HepG2 (cell line): Measurements from ENCODE around the gene MYPN. TPM values are rescaled to one million over a fixed set of nuclear protein-coding genes. Genes with fewer than 3 reads are reported as not detected.

Source experiments
- ATAC-seq: fragments of 200-7000 bp; cut with Tn5 transposase; 3 replicates; pipeline ENCODE4 v1.9.1; 2020; ENCODE audit warnings: mild to moderate bottlenecking, moderate library complexity
- BruUV-seq: library from RNA; stranded (reverse); fragments of 400-500 nt; replicated peaks from 2 replicates; lab custom pipeline; 2021; lab: Mats Ljungman, UMichigan
- CTCF ChIA-PET: fragments of 300-600 bp; formaldehyde crosslinking; extraction: SDS; loops from one replicate; lab custom pipeline; 2021; ENCODE audit warnings: low total read pairs, inconsistent platforms, low intra/inter-chr PET ratio; lab: Yijun Ruan, JAX
- POLR2A ChIA-PET: fragments of 350-600 bp; sonication (Branson Sonifier 250); formaldehyde crosslinking; loops from one replicate; lab custom pipeline; 2020; ENCODE audit warnings: antibody characterized with exemption, inconsistent platforms; lab: Yijun Ruan, JAX
- DNase-seq: peaks from one replicate; pipeline ENCODE4 v3.0.0-alpha.2; 2015; ENCODE audit warnings: low spot score
- FAIRE-seq: peaks from 3 replicates; lab custom pipeline; 2011; peaks lifted over from hg19 to GRCh38; lab: Jason Lieb, UNC
- H2AFZ ChIP-seq: one replicate; pipeline ENCODE4 v1.6.1; 2011; ENCODE audit warnings: low read length, inconsistent platforms
- H3K27ac ChIP-seq: fragments of 300-600 bp; 3 replicates; pipeline ENCODE4 v1.8.0; 2011; ENCODE audit warnings: mixed run types, mild to moderate bottlenecking, mixed read lengths, low read length, inconsistent platforms; ENCODE audit not compliant: insufficient read depth; ENCODE audit errors: extremely low read length
- H3K27me3 ChIP-seq, 2 experiments: fragments of 200-600 bp in 1 of 2; 2 replicates in 1 of 2; 3 replicates in 1 of 2; pipeline versions ENCODE4 v1.6.0 to v1.8.0; 2011; ENCODE audit warnings: low read length in 2 of 2, mild to moderate bottlenecking in 2 of 2, moderate library complexity in 2 of 2, inconsistent platforms in 1 of 2; ENCODE audit not compliant: insufficient read depth in 2 of 2, control insufficient read depth in 1 of 2
- H3K36me3 ChIP-seq, 2 experiments: fragments of 200-600 bp in 1 of 2; replicated peaks in 1 of 2; 2 replicates in 1 of 2; 3 replicates in 1 of 2; pipeline versions ENCODE4 v1.5.1 to v1.8.0; 2011; ENCODE audit warnings: low read length in 2 of 2, inconsistent platforms in 1 of 2; ENCODE audit not compliant: insufficient read depth in 2 of 2, control insufficient read depth in 1 of 2
- H3K4me1 ChIP-seq: 2 replicates; pipeline ENCODE4 v1.5.1; 2012; ENCODE audit warnings: low read length, inconsistent platforms; ENCODE audit not compliant: insufficient read depth
- H3K4me2 ChIP-seq: 2 replicates; pipeline ENCODE4 v1.6.0; 2011; ENCODE audit warnings: low read depth, low read length, inconsistent platforms
- H3K4me3 ChIP-seq, 3 experiments: fragments of 200-600 bp in 1 of 3; sonication (generic), shearing (Covaris generic) in 1 of 3; replicated peaks in 1 of 3; 2 replicates each; pipeline ENCODE4 v1.5.1; 2011 to 2016; ENCODE audit warnings: low read length in 3 of 3, inconsistent platforms in 2 of 3, low read depth in 2 of 3, mild to moderate bottlenecking in 2 of 3, control low read depth in 1 of 3, mixed read lengths in 1 of 3; ENCODE audit not compliant: insufficient read depth in 1 of 3
- H3K79me2 ChIP-seq: one replicate; pipeline ENCODE4 v1.6.1; 2011; ENCODE audit warnings: low read length, inconsistent platforms; ENCODE audit not compliant: insufficient read depth
- H3K9ac ChIP-seq: 2 replicates; pipeline ENCODE4 v1.6.0; 2011; ENCODE audit warnings: mild to moderate bottlenecking, low read depth, low read length, inconsistent platforms; ENCODE audit not compliant: insufficient read depth
- H3K9me3 ChIP-seq: 2 replicates; pipeline ENCODE4 v1.5.1; 2012; ENCODE audit warnings: mild to moderate bottlenecking, low read length
- H4K20me1 ChIP-seq: 2 replicates; pipeline ENCODE4 v1.6.0; 2011; ENCODE audit warnings: inconsistent platforms, mild to moderate bottlenecking, low read length, moderate library complexity; ENCODE audit not compliant: insufficient read depth
- ATF7 ChIP-seq, 2 experiments: fragments of 450-650 bp in 1 of 2; sonication (generic) in 1 of 2; formaldehyde crosslinking in 1 of 2; IDR thresholded peaks; 2 replicates each; pipeline versions ENCODE4 v1.4.0 to v1.6.1; 2016 to 2020; ENCODE audit warnings: antibody characterized with exemption in 1 of 2, mild to moderate bottlenecking in 1 of 2, missing genetic modification reagents in 1 of 2
- ESRRA ChIP-seq: sonication (generic); formaldehyde crosslinking; IDR thresholded peaks from 2 replicates; pipeline ENCODE4 v1.5.1; 2020; ENCODE audit warnings: mild to moderate bottlenecking, low read depth, missing genetic modification reagents
- FOXA1 ChIP-seq, 2 experiments: fragments of 450-650 bp in 1 of 2; sonication (generic) in 1 of 2; formaldehyde crosslinking in 1 of 2; IDR thresholded peaks; 2 replicates each; pipeline versions ENCODE4 v1.4.0 to v1.6.1; 2016 to 2020; ENCODE audit warnings: missing genetic modification reagents in 1 of 2
- GATAD2A ChIP-seq: IDR thresholded peaks from 2 replicates; pipeline ENCODE4 v1.6.1; 2016
- KLF9 ChIP-seq: IDR thresholded peaks from 2 replicates; pipeline ENCODE4 v1.6.1; 2016; ENCODE audit warnings: low read depth
- MIER3 ChIP-seq: IDR thresholded peaks from 2 replicates; pipeline ENCODE4 v1.6.1; 2016; ENCODE audit warnings: missing compliant biosample characterization, borderline replicate concordance
- NCOA1 ChIP-seq: sonication (generic); formaldehyde crosslinking; IDR thresholded peaks from 2 replicates; pipeline ENCODE4 v1.9.0; 2021; ENCODE audit warnings: missing genetic modification reagents
- NCOA5 ChIP-seq: sonication (generic); formaldehyde crosslinking; IDR thresholded peaks from 2 replicates; pipeline ENCODE4 v1.4.0; 2020; ENCODE audit warnings: missing genetic modification reagents
- PAF1 ChIP-seq: IDR thresholded peaks from 2 replicates; pipeline ENCODE4 v1.6.1; 2016; ENCODE audit warnings: missing genetic modification reagents, missing compliant biosample characterization
- ZFP36L2 ChIP-seq: sonication (generic); formaldehyde crosslinking; IDR thresholded peaks from 2 replicates; pipeline ENCODE4 v1.4.0; 2020; ENCODE audit warnings: missing genetic modification reagents
- ZNF143 ChIP-seq: sonication (generic); formaldehyde crosslinking; IDR thresholded peaks from 2 replicates; pipeline ENCODE4 v1.4.0; 2020; ENCODE audit warnings: missing genetic modification reagents
- ZNF326 ChIP-seq: sonication (generic); formaldehyde crosslinking; IDR thresholded peaks from 2 replicates; pipeline ENCODE4 v1.4.0; 2020; ENCODE audit warnings: missing genetic modification reagents, borderline replicate concordance
- ZNF605 ChIP-seq: sonication (generic); formaldehyde crosslinking; IDR thresholded peaks from 2 replicates; pipeline ENCODE4 v1.8.0; 2022; ENCODE audit warnings: mild to moderate bottlenecking, missing genetic modification reagents
- ZNF660 ChIP-seq: sonication (generic); formaldehyde crosslinking; IDR thresholded peaks from 2 replicates; pipeline ENCODE4 v1.5.1; 2020; ENCODE audit warnings: mild to moderate bottlenecking, low read depth, missing genetic modification reagents, borderline replicate concordance
- whole genome bisulfite sequencing: methylation state at CpG from one replicate; pipeline ENCODE4 v1.1.6; 2017; ENCODE audit warnings: low lambda C conversion rate; 5-methylcytosine and 5-hydroxymethylcytosine counted together
- in situ Hi-C: cut with HindIII; loops from 2 replicates; pipeline ENCODE4 v1.10.0; 2017; ENCODE audit warnings: low pct_unique_long_range_greater_than_20kb; ENCODE audit not compliant: extremely low pct_ligation_motif_present
- intact Hi-C: fragments of 100-400 bp; cut with micrococcal nuclease; formaldehyde crosslinking; loops from one replicate; pipeline ENCODE4 v1.10.0; 2022; ENCODE audit not compliant: unreplicated experiment
- polyA plus RNA-seq, 8 experiments: library from polyadenylated mRNA; depleted of rRNA in 3 of 8; stranded (reverse) in 7 of 8; unstranded in 1 of 8; fragments of >200 nt; fragmentation: Illumina TruSeq in 4 of 8; extraction: Trizol in 4 of 8; gene quantifications; 2 replicates each; pipeline versions ENCODE4 v1.2.1 to v1.2.3, GENCODE V29; 2011 to 2016; ENCODE audit warnings: low read depth in 4 of 8, missing spikeins in 1 of 8, mixed read lengths in 1 of 8; ENCODE audit not compliant: insufficient read depth in 1 of 8
- total RNA-seq, 5 experiments: library from RNA; depleted of rRNA; stranded (reverse); fragments of >200 nt; fragmentation: Illumina TruSeq; extraction: Trizol; gene quantifications; 2 replicates each; pipeline ENCODE4 v1.2.3, GENCODE V29; 2016; ENCODE audit warnings: low read depth in 1 of 5
- TF ChIP-seq, protein P1 (sequence below): sonication (generic); formaldehyde crosslinking; conservative IDR thresholded peaks from 2 replicates; pipeline ENCODE4 v1.4.0; 2020; ENCODE audit warnings: missing genetic modification reagents
- TF ChIP-seq, protein P2 (sequence below): sonication (generic); formaldehyde crosslinking; IDR thresholded peaks from 2 replicates; pipeline ENCODE4 v1.8.0; 2022; ENCODE audit warnings: mild to moderate bottlenecking, missing genetic modification reagents, borderline replicate concordance
- TF ChIP-seq, protein P3 (sequence below): sonication (generic); formaldehyde crosslinking; IDR thresholded peaks from 2 replicates; pipeline ENCODE4 v1.5.0; 2020; ENCODE audit warnings: mild to moderate bottlenecking, missing genetic modification reagents

MYPN gene
- total and polyA plus RNA-seq, 2 of the 13 experiments (the other 11 are each of a cell fraction or from before 2014, with no cell fraction given): not detected

DNA sequence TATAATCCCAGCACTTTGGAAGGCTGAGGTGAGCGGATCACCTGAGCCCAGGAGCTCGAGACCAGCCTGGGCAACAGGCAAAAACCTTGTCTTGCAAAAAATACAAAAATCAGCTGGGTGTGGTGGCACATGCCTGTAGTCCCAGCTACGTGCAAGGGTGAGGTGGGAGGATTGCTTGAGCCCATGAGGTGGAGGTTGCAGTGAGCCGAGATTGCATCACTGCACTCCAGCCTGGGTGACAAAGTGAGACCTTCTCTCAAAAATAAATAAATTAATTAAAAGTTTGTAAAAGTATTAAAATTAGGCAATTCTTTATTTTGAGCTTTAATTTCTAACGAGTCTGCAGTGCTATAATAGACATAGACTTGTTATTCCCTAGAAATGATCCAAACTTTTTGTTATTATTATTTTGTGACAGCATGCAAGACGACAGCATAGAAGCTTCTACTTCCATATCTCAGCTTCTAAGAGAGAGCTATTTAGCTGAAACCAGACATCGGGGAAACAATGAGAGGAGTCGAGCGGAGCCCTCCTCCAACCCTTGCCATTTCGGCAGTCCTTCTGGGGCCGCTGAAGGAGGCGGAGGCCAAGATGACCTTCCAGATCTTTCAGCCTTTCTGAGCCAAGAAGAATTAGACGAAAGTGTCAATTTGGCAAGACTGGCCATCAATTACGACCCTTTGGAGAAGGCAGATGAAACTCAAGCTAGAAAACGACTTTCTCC is 11.9 kb downstream of the MYPN start:
- Histone ChIP-seq H3K79me2 (no peaks in the 10 kb centered on the region), H3K4me3 (no peak overlapping the region), H3K27me3 (0 out of 5 replicates have a peak, but pooled peaks cover 0 to 2% of the 10 kb centered on the region in 2 experiments), H3K9me3 (no peaks in the 10 kb centered on the region), H3K9ac (no peak overlapping the region), H4K20me1 (no peaks in the 10 kb centered on the region), H3K36me3 (no peaks in the 10 kb centered on the region), H3K4me2 (no peak overlapping the region), H3K27ac (no peak overlapping the region), H2AFZ (no peak overlapping the region), H3K4me1 (no peaks in the 10 kb centered on the region)
- ATAC-seq (no peak), DNase-seq (no peak), FAIRE-seq (no peak)
- in situ Hi-C loops (no loop called here), intact Hi-C loops (no loop called here)
- 43% methylated on average over 15 of the region's 15 CpGs for WGBS
- BruUV-seq: no TSS peak
- ChIA-PET POLR2A (no interaction called here), CTCF (no interaction called here)
- TF ChIP-seq ZNF326: no peak
- TF ChIP-seq ESRRA (CRISPR knock-in tag): no peak
- TF ChIP-seq NCOA1 (CRISPR knock-in tag): no peak
- no peak for TF ChIP-seq GATAD2A
- TF ChIP-seq FOXA1 (IDR thresholded peaks at IDR 0.05): no peak
- no peak for TF ChIP-seq FOXA1 (CRISPR knock-in tag; IDR thresholded peaks at IDR 0.05)
- TF ChIP-seq, protein P1, sequence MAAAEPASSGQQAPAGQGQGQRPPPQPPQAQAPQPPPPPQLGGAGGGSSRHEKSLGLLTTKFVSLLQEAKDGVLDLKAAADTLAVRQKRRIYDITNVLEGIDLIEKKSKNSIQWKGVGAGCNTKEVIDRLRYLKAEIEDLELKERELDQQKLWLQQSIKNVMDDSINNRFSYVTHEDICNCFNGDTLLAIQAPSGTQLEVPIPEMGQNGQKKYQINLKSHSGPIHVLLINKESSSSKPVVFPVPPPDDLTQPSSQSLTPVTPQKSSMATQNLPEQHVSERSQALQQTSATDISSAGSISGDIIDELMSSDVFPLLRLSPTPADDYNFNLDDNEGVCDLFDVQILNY (CRISPR knock-in tag): no peak
- TF ChIP-seq, protein P2, sequence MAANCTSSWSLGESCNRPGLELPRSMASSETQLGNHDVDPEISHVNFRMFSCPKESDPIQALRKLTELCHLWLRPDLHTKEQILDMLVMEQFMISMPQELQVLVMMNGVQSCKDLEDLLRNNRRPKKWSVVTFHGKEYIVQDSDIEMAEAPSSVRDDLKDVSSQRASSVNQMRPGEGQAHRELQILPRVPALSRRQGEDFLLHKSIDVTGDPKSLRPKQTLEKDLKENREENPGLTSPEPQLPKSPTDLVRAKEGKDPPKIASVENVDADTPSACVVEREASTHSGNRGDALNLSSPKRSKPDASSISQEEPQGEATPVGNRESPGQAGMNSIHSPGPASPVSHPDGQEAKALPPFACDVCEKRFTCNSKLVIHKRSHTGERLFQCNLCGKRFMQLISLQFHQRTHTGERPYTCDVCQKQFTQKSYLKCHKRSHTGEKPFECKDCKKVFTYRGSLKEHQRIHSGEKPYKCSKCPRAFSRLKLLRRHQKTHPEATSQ (CRISPR knock-in tag): no peak
- no peak for TF ChIP-seq PAF1 (CRISPR knock-in tag)
- TF ChIP-seq, protein P3, sequence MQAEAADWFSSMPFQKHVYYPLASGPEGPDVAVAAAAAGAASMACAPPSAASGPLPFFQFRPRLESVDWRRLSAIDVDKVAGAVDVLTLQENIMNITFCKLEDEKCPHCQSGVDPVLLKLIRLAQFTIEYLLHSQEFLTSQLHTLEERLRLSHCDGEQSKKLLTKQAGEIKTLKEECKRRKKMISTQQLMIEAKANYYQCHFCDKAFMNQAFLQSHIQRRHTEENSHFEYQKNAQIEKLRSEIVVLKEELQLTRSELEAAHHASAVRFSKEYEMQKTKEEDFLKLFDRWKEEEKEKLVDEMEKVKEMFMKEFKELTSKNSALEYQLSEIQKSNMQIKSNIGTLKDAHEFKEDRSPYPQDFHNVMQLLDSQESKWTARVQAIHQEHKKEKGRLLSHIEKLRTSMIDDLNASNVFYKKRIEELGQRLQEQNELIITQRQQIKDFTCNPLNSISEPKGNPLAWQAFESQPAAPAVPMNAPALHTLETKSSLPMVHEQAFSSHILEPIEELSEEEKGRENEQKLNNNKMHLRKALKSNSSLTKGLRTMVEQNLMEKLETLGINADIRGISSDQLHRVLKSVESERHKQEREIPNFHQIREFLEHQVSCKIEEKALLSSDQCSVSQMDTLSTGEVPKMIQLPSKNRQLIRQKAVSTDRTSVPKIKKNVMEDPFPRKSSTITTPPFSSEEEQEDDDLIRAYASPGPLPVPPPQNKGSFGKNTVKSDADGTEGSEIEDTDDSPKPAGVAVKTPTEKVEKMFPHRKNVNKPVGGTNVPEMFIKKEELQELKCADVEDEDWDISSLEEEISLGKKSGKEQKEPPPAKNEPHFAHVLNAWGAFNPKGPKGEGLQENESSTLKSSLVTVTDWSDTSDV (CRISPR knock-in tag): no peak
- TF ChIP-seq MIER3 (CRISPR knock-in tag): no peak
- no peak for TF ChIP-seq ZNF660
- no peak for TF ChIP-seq ZFP36L2 (CRISPR knock-in tag)
- TF ChIP-seq ZNF143 (CRISPR knock-in tag): no peak
- no peak for TF ChIP-seq ZNF605
- TF ChIP-seq ATF7 (IDR thresholded peaks at IDR 0.05): no peak
- no peak for TF ChIP-seq ATF7 (CRISPR knock-in tag; IDR thresholded peaks at IDR 0.05)
- no peak for TF ChIP-seq KLF9 (CRISPR knock-in tag)
- TF ChIP-seq NCOA5 (CRISPR knock-in tag): no peak
